ENCODE results near the gene TEAD4.

DNA sequence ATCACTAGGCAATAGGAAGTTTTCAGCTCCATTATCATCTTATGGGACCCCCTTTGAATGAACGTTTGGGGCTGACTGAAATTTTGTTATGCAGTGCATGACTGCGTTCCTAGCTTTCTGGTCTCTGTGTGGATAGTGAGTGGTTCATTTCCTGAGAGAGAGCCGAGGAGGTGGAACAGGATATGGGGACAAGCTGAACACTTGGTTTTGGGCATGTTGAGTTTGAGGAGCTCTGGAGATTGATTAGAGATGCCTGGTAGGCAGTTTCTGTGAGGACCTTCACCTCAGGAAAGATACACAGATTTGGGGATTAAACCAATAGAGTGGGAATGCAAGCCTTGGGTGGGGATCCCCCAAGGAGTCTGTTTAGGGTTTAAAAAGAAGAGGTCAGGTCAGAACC is 27.7 kb downstream of the TEAD4 start:
- TF ChIP-seq POLR2AphosphoS5 (IDR thresholded peaks at IDR 0.05; ENCODE audit: borderline replicate concordance, low read depth, low read length) (no peak), EZH2 (IDR thresholded peaks at IDR 0.05) (no peak), FOXP2 (optimal IDR thresholded peaks at IDR 0.05; ENCODE audit: control extremely low read depth, extremely low read length, insufficient read depth) (no peak)

Data from SK-N-MC (cell line).